NCI-H345 treated with DMSO at 0.1 percent for 48 hours (cell line): ENCODE data around the gene GALNT11.

Experiments used
- DNase-seq: peaks from one replicate; lab custom pipeline; 2025; ENCODE audit not compliant: unreplicated experiment; lab: John Stamatoyannopoulos, UW

Gene GALNT11

DNA sequence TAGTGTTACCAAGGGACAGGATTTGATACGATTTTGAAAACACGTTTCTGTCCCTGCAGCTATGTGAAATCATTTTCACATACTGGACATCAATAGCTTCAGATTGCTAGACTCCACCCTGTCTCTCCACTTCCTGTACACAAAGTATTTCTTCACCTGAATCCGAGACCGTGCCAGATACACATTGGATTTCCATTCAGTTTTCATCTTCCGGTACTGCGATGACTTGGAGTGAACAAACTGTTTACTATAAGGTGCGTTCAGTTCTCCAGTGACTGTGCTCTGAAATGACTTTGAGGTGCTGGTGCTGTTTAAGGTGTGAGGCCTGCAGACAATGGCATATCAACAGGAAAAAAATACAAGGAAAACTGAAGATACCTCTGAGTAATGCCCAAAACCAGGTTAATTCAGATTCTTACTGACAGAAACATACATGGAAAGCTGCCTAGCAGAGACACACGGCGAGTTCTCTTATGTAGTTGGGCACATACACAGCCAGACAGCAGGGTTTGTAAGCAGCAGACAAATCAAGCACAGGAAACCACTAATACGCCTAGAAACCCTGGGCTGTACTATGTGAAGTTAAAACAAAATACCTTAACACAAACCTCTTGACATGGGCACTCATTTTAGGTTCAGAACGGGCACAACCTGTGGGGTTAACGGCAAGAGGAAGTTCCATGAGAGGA is 119.2 kb downstream of the GALNT11 start:
- DNase-seq = no peak

DNA sequence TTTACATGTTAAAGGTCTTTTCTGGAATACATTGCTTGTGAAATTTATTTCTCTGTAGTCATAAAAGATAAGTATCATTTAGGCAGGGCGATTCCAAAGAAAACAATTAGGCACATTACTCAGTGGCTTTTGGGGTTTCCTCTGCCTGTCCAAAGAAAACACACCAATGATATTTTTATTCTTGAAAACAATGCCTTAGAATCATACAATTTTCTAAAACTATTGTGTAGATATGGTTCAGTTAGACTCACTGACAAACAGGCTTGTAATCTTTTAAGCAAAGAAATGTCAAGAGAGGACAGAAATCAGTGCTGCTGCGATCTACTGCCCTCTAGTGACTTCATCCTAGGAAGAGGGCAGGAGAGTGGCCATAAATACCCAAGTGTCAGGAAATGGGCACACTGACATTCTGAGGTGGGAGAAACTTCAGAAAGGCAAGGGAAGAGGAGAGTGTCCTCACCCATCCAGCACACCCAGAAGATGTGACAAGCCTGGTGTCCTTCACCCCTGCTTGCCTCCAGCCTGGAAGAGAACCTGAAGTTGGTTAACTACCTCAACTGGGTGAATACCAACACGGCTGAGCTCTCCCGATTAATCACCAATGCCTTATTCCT is 120.5 kb downstream of the GALNT11 start:
- DNase-seq = no peak

DNA sequence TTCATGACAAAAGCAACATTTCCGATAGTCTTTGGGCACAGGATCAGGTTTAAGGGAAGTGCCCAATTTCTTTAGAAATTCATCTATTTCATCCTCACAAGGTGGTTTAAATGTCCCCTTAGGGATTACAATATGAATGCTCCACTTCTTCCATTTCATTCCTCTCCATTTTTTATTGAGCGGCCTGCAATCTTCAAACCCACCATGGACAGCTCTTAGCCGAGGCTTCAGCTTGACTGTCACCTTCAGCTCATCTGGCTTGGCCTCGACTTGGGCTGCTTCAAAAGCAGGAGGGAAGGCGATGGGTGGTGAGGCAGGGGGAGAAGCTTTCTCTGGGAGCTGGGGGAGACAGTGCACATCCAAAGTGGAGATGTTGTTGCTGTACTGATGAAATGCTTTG is 123.2 kb downstream of the GALNT11 start:
- no peak for DNase-seq

DNA sequence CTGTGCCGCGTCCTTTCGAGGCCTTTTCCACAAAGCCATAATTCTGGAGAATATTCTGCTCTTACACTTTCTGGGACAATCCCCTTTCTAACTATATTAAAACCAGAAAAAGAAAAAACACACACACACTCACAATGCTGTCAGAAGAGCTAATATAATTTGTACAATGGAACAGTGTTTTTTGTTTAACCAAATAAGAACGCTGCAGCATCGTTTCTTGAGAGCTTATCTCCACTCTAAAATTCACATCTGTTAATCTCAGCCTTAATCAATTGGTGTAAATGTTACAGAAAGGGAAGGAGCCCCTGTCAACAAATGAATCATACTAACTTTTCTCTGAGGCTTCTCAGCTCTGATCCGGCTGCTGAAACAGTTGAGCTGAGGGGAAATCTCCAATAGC is 123.9 kb downstream of the GALNT11 start:
- no peak for DNase-seq

DNA sequence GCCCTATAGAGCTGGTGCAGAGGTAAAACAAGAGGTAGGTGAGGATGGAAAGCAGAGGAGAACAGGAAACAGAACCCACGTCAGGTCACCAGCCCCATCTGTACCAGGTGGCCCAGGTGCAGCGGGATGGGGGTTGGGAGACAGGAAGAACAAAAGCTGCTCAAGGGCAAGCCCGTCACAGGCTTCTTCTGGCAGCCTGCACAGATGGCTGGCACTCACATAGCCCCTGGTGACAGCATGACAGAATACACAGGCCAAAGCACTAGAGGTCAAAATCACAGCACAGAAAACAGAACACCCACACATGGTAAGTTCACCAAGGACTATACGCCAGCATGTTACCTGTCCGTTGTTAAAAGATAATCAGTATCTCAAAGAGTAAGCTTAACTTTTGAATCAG is 126.8 kb downstream of the GALNT11 start:
- no peak for DNase-seq

DNA sequence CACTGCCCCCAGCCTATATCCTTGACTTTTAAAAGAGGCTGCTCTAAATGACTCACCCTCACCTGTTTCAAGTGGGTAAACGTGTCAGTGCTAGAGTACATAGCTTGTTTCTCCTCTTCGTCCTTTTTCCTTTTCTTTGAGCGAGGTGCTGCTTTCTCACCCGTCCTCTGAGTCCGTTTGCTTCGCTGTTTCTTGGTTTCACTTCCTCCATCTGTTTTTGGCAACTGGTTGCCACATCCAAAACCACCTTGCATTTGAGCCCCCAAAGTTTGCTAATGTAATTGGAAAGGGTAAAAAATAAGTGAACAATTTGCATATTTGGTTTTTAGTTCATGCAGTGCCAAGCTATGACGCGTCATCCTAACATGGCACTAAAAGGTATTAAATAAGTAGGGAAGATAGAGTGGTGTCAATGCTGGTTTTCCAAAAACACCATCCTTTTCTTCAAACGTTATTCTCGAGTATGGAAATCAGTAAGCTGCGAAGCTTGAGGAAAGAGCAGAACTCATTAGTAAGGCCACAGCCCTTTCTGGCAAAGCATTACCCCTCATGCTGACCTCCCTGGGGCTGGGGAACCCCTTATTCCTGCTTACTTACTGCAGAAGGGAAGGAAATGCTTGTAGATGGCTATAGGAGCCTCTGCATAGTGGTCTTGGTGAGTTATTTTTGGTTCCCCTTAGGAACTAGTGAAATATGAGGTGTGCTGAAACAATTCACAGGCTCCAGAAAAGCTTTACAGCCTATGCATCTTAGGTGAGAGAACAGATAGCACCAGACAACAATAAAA is 133.5 kb downstream of the GALNT11 start:
- no peak for DNase-seq

DNA sequence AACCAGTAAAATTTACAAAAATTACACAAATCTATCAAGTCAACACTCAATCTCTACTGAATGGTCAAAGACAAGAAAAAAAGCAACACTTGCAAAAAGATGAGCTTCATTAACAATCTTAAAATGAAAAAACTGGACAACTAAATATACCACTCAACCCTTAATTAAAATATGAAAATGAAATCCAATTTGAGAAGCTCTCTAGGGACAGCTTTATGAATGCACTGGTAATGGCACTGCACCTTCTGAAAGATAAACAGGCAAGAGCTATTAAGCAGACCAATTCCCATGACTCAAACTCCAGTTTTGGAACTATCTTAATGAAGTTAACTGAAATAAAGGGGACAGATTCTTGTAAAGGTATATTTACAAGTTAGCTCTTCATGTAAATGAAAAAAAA is 135.7 kb downstream of the GALNT11 start:
- DNase-seq = no peak

DNA sequence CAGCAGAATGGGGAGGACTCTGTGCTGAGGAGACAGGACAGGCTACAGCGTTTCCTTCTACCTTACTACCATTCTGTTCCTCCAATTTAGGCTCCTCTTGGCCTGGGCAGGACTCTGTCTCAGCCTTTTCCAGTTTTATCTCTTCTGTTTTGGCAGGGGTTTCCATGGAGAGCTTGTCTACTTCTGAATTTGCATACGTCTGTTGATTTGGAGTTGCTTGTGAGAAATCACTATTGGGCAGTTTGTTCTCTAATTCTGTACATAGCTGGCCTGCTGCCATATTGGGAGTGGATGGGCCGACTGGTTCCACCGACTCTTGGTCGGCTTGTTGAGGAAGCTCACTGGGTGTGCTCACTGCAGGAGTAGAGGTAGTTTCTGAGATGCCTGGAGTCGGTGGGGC is 136.8 kb downstream of the GALNT11 start:
- no peak for DNase-seq
